HepG2 (cell line): Measurements from ENCODE around the gene GBGT1. TPM values are rescaled to one million over a fixed set of nuclear protein-coding genes. Genes with fewer than 3 reads are reported as not detected.

ENCODE experiments used
- AGO2 ChIP-seq: fragments of 200-400 bp; formaldehyde crosslinking; optimal IDR thresholded peaks from 2 replicates; pipeline ENCODE3; 2017; ENCODE audit warnings: mild to moderate bottlenecking, low read depth, low read length, moderate library complexity
- AKAP8 ChIP-seq: sonication (generic); formaldehyde crosslinking; IDR thresholded peaks from 2 replicates; pipeline ENCODE4 v1.5.1; 2020; ENCODE audit warnings: mild to moderate bottlenecking, missing genetic modification reagents
- CCAR2 ChIP-seq: fragments of 200-400 bp; formaldehyde crosslinking; optimal IDR thresholded peaks from 2 replicates; pipeline ENCODE3; 2018; ENCODE audit warnings: low read depth, mild to moderate bottlenecking, low read length, moderate library complexity
- DNMT1 ChIP-seq: sonication (generic); formaldehyde crosslinking; IDR thresholded peaks from 2 replicates; pipeline ENCODE4 v1.5.1; 2020; ENCODE audit warnings: mild to moderate bottlenecking, missing genetic modification reagents
- FOXJ3 ChIP-seq: sonication (generic); formaldehyde crosslinking; IDR thresholded peaks from 2 replicates; pipeline ENCODE4 v1.4.0; 2020; ENCODE audit warnings: missing genetic modification reagents, mild to moderate bottlenecking, borderline replicate concordance
- KAT8 ChIP-seq: IDR thresholded peaks from 2 replicates; pipeline ENCODE4 v1.6.1; 2016; ENCODE audit warnings: missing genetic modification reagents, missing compliant biosample characterization
- KDM3A ChIP-seq: IDR thresholded peaks from 2 replicates; pipeline ENCODE4 v1.6.1; 2018; ENCODE audit warnings: low read depth, missing compliant biosample characterization
- KLF12 ChIP-seq: sonication (generic); formaldehyde crosslinking; IDR thresholded peaks from 2 replicates; pipeline ENCODE4 v1.4.0; 2020; ENCODE audit warnings: missing genetic modification reagents, borderline replicate concordance
- KLF6 ChIP-seq: IDR thresholded peaks from 2 replicates; pipeline ENCODE4 v1.8.0; 2016; ENCODE audit warnings: missing biosample characterization, missing genetic modification reagents
- MED8 ChIP-seq: sonication (generic); formaldehyde crosslinking; IDR thresholded peaks from 2 replicates; pipeline ENCODE4 v1.8.1; 2023; ENCODE audit warnings: mild to moderate bottlenecking, missing genetic modification reagents; ENCODE audit not compliant: insufficient replicate concordance
- NFIC ChIP-seq: IDR thresholded peaks from 2 replicates; pipeline ENCODE4 v1.6.1; 2012; ENCODE audit warnings: mild to moderate bottlenecking, low read length, inconsistent platforms
- NR2C2 ChIP-seq: sonication (generic); formaldehyde crosslinking; IDR thresholded peaks from 2 replicates; pipeline ENCODE4 v1.4.0; 2020; ENCODE audit warnings: missing genetic modification reagents, mild to moderate bottlenecking, moderate library complexity, borderline replicate concordance
- PAF1 ChIP-seq: IDR thresholded peaks from 2 replicates; pipeline ENCODE4 v1.6.1; 2016; ENCODE audit warnings: missing genetic modification reagents, missing compliant biosample characterization
- PHF21A ChIP-seq: sonication (generic); formaldehyde crosslinking; IDR thresholded peaks from 2 replicates; pipeline ENCODE4 v1.5.0; 2020; ENCODE audit warnings: mild to moderate bottlenecking, missing genetic modification reagents
- PHF8 ChIP-seq: sonication (generic); formaldehyde crosslinking; IDR thresholded peaks from 2 replicates; pipeline ENCODE4 v1.5.0; 2020; ENCODE audit warnings: missing genetic modification reagents
- PITX1 ChIP-seq: sonication (generic); formaldehyde crosslinking; IDR thresholded peaks from 2 replicates; pipeline ENCODE4 v1.5.1; 2020; ENCODE audit warnings: mild to moderate bottlenecking, missing genetic modification reagents
- RBFOX2 ChIP-seq: fragments of 200-400 bp; formaldehyde crosslinking; IDR thresholded peaks from 2 replicates; pipeline ENCODE4 v1.6.1; 2017; ENCODE audit warnings: low read depth, mild to moderate bottlenecking, low read length
- RBM39 ChIP-seq: fragments of 200-400 bp; formaldehyde crosslinking; IDR thresholded peaks from one replicate; pipeline ENCODE4 v1.6.1; 2018; ENCODE audit warnings: antibody characterized with exemption, mild to moderate bottlenecking, low read depth, low read length; ENCODE audit not compliant: poor library complexity, severe bottlenecking
- ZBTB7A ChIP-seq: sonication (generic); formaldehyde crosslinking; IDR thresholded peaks from 2 replicates; pipeline ENCODE4 v1.8.0; 2022; ENCODE audit warnings: mild to moderate bottlenecking, missing genetic modification reagents
- ZFP90 ChIP-seq: sonication (generic); formaldehyde crosslinking; IDR thresholded peaks from 2 replicates; pipeline ENCODE4 v1.8.0; 2022; ENCODE audit warnings: missing genetic modification reagents, mild to moderate bottlenecking, inconsistent platforms, borderline replicate concordance
- ZNF546 ChIP-seq: sonication (generic); formaldehyde crosslinking; conservative IDR thresholded peaks from 2 replicates; pipeline ENCODE4 v1.8.1; 2023; ENCODE audit warnings: mild to moderate bottlenecking, missing genetic modification reagents
- ZNF709 ChIP-seq: sonication (generic); formaldehyde crosslinking; IDR thresholded peaks from 2 replicates; pipeline ENCODE4 v1.5.0; 2020; ENCODE audit warnings: mild to moderate bottlenecking, missing genetic modification reagents
- ZNF788 ChIP-seq: sonication (generic); formaldehyde crosslinking; IDR thresholded peaks from 2 replicates; pipeline ENCODE4 v1.5.0; 2020; ENCODE audit warnings: mild to moderate bottlenecking, missing genetic modification reagents, borderline replicate concordance
- polyA plus RNA-seq, 8 experiments: library from polyadenylated mRNA; depleted of rRNA in 3 of 8; stranded (reverse) in 7 of 8; unstranded in 1 of 8; fragments of >200 nt; fragmentation: Illumina TruSeq in 4 of 8; extraction: Trizol in 4 of 8; gene quantifications; 2 replicates each; pipeline versions ENCODE4 v1.2.1 to v1.2.3, GENCODE V29; 2011 to 2016; ENCODE audit warnings: low read depth in 4 of 8, missing spikeins in 1 of 8, mixed read lengths in 1 of 8; ENCODE audit not compliant: insufficient read depth in 1 of 8
- total RNA-seq, 5 experiments: library from RNA; depleted of rRNA; stranded (reverse); fragments of >200 nt; fragmentation: Illumina TruSeq; extraction: Trizol; gene quantifications; 2 replicates each; pipeline ENCODE4 v1.2.3, GENCODE V29; 2016; ENCODE audit warnings: low read depth in 1 of 5
- TF ChIP-seq, protein P1 (sequence below): sonication (generic); formaldehyde crosslinking; IDR thresholded peaks from 2 replicates; pipeline ENCODE4 v1.4.0; 2020; ENCODE audit warnings: mild to moderate bottlenecking, missing genetic modification reagents
- TF ChIP-seq, protein P2 (sequence below): sonication (generic); formaldehyde crosslinking; IDR thresholded peaks from 2 replicates; pipeline ENCODE4 v1.4.0; 2020; ENCODE audit warnings: missing genetic modification reagents
- TF ChIP-seq, protein P3 (sequence below): sonication (generic); formaldehyde crosslinking; IDR thresholded peaks from 2 replicates; pipeline ENCODE4 v1.5.0; 2020; ENCODE audit warnings: missing genetic modification reagents

Gene GBGT1
- total and polyA plus RNA-seq, 2 of the 13 experiments (the other 11 are each of a cell fraction or from before 2014, with no cell fraction given): not detected

DNA sequence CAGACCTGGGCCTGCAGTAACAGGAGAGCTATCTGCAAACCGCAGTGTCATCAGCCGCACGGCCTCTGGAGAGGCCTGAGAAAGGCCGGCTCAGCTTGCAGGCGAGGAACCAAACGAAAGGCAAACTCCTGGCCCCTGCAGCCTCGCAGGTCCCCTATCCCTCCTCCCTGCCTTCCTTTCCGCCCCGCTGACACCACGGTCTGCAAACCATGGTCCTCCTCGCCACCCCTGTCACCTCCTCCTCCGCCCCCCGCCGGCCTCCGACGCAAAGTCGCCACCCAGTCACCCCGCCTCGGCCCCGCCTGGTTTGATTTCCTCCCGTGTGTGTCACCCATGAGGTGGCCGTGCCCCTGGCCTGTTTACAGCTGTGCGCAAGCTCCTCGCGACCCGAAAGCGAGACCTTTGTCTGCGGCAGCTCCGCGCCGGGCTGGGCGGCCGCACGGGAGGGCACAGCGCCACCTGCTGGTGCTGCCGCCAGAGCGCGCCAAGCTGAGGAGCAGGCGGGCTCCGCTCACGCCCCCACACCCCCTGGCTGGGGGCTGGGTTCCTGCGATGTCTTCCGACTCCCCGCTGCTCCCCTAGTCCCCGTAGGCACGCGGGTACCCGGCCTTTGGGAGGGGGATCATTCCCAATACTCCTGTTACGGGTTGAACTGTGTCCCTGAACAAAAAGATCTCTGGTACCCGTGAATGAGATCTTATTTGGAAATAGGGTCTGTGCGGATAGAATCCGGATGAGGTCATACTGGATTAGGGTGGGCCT, 19.4 kb downstream of the GBGT1 start (continued):
- TF ChIP-seq, protein P1, sequence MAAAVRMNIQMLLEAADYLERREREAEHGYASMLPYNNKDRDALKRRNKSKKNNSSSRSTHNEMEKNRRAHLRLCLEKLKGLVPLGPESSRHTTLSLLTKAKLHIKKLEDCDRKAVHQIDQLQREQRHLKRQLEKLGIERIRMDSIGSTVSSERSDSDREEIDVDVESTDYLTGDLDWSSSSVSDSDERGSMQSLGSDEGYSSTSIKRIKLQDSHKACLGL: peak; percentile 66; the same call in 1 of the 2 replicates
- peak; percentile 91 for TF ChIP-seq ZNF788
- TF ChIP-seq PAF1 (CRISPR knock-in tag): no peak
- no peak for TF ChIP-seq CCAR2
- TF ChIP-seq MED8 (CRISPR knock-in tag): peak; percentile 23
- peak; percentile 88 for TF ChIP-seq KDM3A (CRISPR knock-in tag)
- TF ChIP-seq PITX1 (CRISPR knock-in tag): peak; percentile 64; the same call in 1 of the 2 replicates
- 0 out of 2 replicates have a peak, but pooled peaks have one; percentile 83 for TF ChIP-seq DNMT1 (CRISPR knock-in tag)
- TF ChIP-seq AKAP8 (CRISPR knock-in tag): peak; percentile 97
- TF ChIP-seq, protein P2, sequence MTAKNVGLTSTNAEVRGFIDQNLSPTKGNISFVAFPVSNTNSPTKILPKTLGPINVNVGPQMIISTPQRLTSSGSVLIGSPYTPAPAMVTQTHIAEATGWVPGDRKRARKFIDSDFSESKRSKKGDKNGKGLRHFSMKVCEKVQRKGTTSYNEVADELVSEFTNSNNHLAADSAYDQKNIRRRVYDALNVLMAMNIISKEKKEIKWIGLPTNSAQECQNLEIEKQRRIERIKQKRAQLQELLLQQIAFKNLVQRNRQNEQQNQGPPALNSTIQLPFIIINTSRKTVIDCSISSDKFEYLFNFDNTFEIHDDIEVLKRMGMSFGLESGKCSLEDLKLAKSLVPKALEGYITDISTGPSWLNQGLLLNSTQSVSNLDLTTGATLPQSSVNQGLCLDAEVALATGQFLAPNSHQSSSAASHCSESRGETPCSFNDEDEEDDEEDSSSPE (CRISPR knock-in tag): peak; percentile 88
- no peak for TF ChIP-seq FOXJ3
- TF ChIP-seq ZBTB7A (CRISPR knock-in tag): peak; percentile 58
- TF ChIP-seq NR2C2 (CRISPR knock-in tag): 0 out of 2 replicates have a peak, but pooled peaks have one; percentile 15
- TF ChIP-seq, protein P3, sequence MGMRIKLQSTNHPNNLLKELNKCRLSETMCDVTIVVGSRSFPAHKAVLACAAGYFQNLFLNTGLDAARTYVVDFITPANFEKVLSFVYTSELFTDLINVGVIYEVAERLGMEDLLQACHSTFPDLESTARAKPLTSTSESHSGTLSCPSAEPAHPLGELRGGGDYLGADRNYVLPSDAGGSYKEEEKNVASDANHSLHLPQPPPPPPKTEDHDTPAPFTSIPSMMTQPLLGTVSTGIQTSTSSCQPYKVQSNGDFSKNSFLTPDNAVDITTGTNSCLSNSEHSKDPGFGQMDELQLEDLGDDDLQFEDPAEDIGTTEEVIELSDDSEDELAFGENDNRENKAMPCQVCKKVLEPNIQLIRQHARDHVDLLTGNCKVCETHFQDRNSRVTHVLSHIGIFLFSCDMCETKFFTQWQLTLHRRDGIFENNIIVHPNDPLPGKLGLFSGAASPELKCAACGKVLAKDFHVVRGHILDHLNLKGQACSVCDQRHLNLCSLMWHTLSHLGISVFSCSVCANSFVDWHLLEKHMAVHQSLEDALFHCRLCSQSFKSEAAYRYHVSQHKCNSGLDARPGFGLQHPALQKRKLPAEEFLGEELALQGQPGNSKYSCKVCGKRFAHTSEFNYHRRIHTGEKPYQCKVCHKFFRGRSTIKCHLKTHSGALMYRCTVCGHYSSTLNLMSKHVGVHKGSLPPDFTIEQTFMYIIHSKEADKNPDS (CRISPR knock-in tag): no peak
- TF ChIP-seq RBM39: peak; percentile 49
- TF ChIP-seq ZNF709: 0 out of 2 replicates have a peak, but pooled peaks have one; percentile 37
- peak; percentile 36; the same call in 1 of the 2 replicates for TF ChIP-seq PHF21A (CRISPR knock-in tag)
- peak; percentile 74; the same call in 1 of the 2 replicates for TF ChIP-seq KLF12 (CRISPR knock-in tag)
- 0 out of 2 replicates have a peak, but pooled peaks have one; percentile 39 for TF ChIP-seq ZNF546 (CRISPR knock-in tag)
- TF ChIP-seq KAT8 (CRISPR knock-in tag): peak; percentile 48; the same call in 1 of the 2 replicates
- TF ChIP-seq RBFOX2: peak; percentile 57; the same call in 1 of the 2 replicates
- 0 out of 2 replicates have a peak, but pooled peaks have one; percentile 71 for TF ChIP-seq ZFP90 (CRISPR knock-in tag)
- 0 out of 2 replicates have a peak, but pooled peaks have one; percentile 26 for TF ChIP-seq PHF8 (CRISPR knock-in tag)
- TF ChIP-seq NFIC: no peak
- TF ChIP-seq AGO2: peak; percentile 73
- peak; percentile 63; the same call in 1 of the 2 replicates for TF ChIP-seq KLF6 (CRISPR knock-in tag)
